C4-2B (cell line): ENCODE results near the gene SPSB3.

Source experiments
- H3K27ac ChIP-seq: fragments of 450-650 bp; 2 replicates; pipeline ENCODE4 v1.5.1; 2017
- CTCF ChIP-seq: fragments of 450-650 bp; conservative IDR thresholded peaks from 2 replicates; pipeline ENCODE4 v1.5.1; 2017; ENCODE audit warnings: mild to moderate bottlenecking
- ZFX ChIP-seq: fragments of 450-650 bp; IDR thresholded peaks from 2 replicates; pipeline ENCODE4 v1.6.1; 2017

The SPSB3 gene

GRCh38 chr16:1786242-1787055, 4.1 kb upstream of the SPSB3 start:
- TF ChIP-seq CTCF (no peak), ZFX (no peak)
- H3K27ac ChIP-seq = no peak overlapping the region

- TF ChIP-seq CTCF (no peak), ZFX (no peak)
- H3K27ac ChIP-seq = no peak overlapping the region
Measured at GRCh38 chr16:1785846-1786170, 3.4 kb upstream of the SPSB3 start.

- TF ChIP-seq ZFX = no peak
- TF ChIP-seq CTCF = no peak
- H3K27ac ChIP-seq = no peak overlapping the region
Measured at GRCh38 chr16:1784977-1785845, 2.8 kb upstream of the SPSB3 start.

GRCh38 chr16:1781758-1782407, 488 bp downstream of the SPSB3 start:
- peak overlapping the region; percentile 81 for H3K27ac ChIP-seq
- TF ChIP-seq CTCF = no peak; the same call in 1 of the 2 replicates
- TF ChIP-seq ZFX = peak; percentile 35; the same call in 1 of the 2 replicates

- H3K27ac ChIP-seq = peak overlapping the region; percentile 81
- TF ChIP-seq CTCF (no peak), ZFX (no peak)
Measured at GRCh38 chr16:1781254-1781653, 1.1 kb downstream of the SPSB3 start.

GRCh38 chr16:1780677-1781072, 1.7 kb downstream of the SPSB3 start:
- H3K27ac ChIP-seq = peak overlapping the region; percentile 81; the same call in 1 of the 2 replicates
- TF ChIP-seq ZFX (no peak), CTCF (no peak)
